Esophagus squamous epithelium (tissue), 5 donors: Measurements from ENCODE around the gene IKZF2. TPM values are rescaled to one million over a fixed set of nuclear protein-coding genes. Genes with fewer than 3 reads are reported as not detected.

ENCODE experiments used
- DNase-seq: peaks from one replicate; lab custom pipeline; 2025; lab: John Stamatoyannopoulos, UW
- H3K27ac ChIP-seq, 4 donors: fragments of 200-600 bp; sonication (generic); one replicate each; pipeline ENCODE4 v1.5.1; 2016 to 2019; ENCODE audit warnings: mild to moderate bottlenecking in 1 of 4
- H3K27me3 ChIP-seq, 4 donors: fragments of 200-600 bp; sonication (generic); 1 replicate in 3 of 4; 2 replicates in 1 of 4; pipeline versions ENCODE4 v1.5.1 to v1.6.0; 2017 to 2021; ENCODE audit warnings: antibody characterized with exemption in 1 of 4
- H3K36me3 ChIP-seq, 3 donors: fragments of 200-600 bp; sonication (generic); one replicate each; pipeline ENCODE4 v1.5.1; 2016 to 2019
- H3K4me1 ChIP-seq, 3 donors: fragments of 200-600 bp; sonication (generic); one replicate each; pipeline ENCODE4 v1.5.1; 2017 to 2019
- H3K4me3 ChIP-seq, 4 donors: fragments of 200-600 bp; sonication (generic); 1 replicate in 3 of 4; 2 replicates in 1 of 4; pipeline ENCODE4 v1.5.1; 2016 to 2019; ENCODE audit warnings: mild to moderate bottlenecking in 2 of 4, moderate library complexity in 1 of 4
- H3K9me3 ChIP-seq, 3 donors: fragments of 200-600 bp; sonication (generic); one replicate each; pipeline ENCODE4 v1.5.1; 2016 to 2019
- POLR2A ChIP-seq, 4 donors: fragments of 450-650 bp; IDR thresholded peaks; one replicate each; pipeline ENCODE4 v1.6.1; 2017; ENCODE audit warnings: antibody characterized with exemption in 4 of 4, mild to moderate bottlenecking in 4 of 4, moderate library complexity in 3 of 4
- WGBS, 2 donors: methylation state at CpG; one replicate each; pipeline ENCODE4 v1.1.5; 2018; 5-methylcytosine and 5-hydroxymethylcytosine counted together
- intact Hi-C: fragments of 100-400 bp; cut with DNase I; formaldehyde crosslinking; loops from one replicate; pipeline ENCODE4 v1.15.0; 2022
- total RNA-seq, 4 donors: library from RNA; depleted of rRNA; stranded (reverse); fragments of >200 nt; gene quantifications; one replicate each; pipeline ENCODE4 v1.1.0, GENCODE V29; 2016
- TF ChIP-seq, protein P1 (sequence below), 6 experiments: fragments of 450-650 bp in 4 of 6; fragments of 200-600 bp in 2 of 6; sonication (generic) in 2 of 6; IDR thresholded peaks; one replicate each; pipeline ENCODE4 v1.5.1; 2016 to 2019; ENCODE audit warnings: antibody characterized with exemption in 6 of 6, mild to moderate bottlenecking in 4 of 6, moderate library complexity in 4 of 6
- donor health status: DM: yes; HTN: yes; CAD: no.

Gene IKZF2
- total RNA-seq, result 10 to 100 TPM; 44.1 to 96.1 (median 78.6) TPM

DNA sequence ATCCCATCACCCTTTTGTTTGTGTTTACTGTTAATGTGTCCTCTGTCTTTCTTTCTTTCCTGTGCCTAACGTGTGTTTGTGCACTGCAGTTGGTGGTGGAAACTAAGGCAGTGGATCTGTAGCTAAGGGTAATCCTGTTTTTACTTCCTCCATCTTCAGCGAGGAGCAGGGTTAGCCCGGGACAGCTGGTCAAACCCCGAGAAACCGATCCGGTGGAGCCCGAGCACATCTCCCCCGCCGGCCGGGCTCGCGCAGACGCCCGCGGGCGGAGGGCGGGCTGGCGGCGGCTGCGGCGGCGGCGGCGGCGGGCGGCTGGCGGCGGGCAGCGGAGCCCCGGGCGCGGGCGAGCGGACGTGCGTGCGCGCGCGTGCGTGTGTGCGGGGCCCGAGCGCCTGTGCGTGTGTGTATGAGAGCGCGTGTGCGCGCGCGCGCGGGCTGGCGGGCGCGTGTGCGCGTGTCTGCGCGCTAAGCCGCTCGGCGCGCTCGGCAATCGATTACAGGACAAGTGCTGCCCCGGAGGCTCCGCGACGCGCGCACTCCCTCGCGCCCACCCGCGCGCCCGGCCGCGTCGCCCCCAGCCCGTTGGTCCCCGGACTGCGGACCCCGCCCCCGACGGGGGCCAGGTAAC, at the start of gene IKZF2:
Gene IKZF2 (minus strand): TSS at position 176 of the 628 bp plus-strand sequence. CDS start 2,983 bp downstream, outside the sequence.
- intact Hi-C loops, result loop anchor here (5.0 to 10.0 kb wide), 2 partner anchors 377 to 464 kb away; no protein-coding TSS in a partner anchor

DNA sequence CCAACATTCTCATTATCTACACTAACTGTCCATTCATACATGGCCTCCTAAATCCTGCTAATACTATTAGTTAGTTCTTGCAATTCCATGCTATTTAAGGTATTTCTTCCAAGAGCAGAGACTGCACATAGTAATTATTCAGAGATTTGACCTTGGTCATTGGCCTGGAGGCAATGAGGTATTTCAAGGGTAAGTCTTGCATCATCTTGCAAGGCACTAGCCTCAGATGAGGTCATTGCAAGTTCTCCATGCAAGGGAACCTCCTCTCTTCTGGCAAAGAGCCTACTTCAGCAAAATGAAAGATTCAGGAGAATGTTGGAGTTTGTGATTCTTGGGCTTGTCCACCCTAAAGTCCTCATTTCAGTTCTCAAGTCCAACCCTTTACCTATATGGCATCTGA, 48.5 kb upstream of the IKZF2 start:
- DNase-seq, result no peak
- no peak overlapping the region for H3K4me3 ChIP-seq
- H3K27ac ChIP-seq, result no peak overlapping the region
- H3K4me1 ChIP-seq, result peaks cover 0 to 6% (median 0%) of the 10 kb centered on the region in 3 donors
- no peaks in the 10 kb centered on the region for H3K27me3 ChIP-seq
- H3K9me3 ChIP-seq, result no peaks in the 10 kb centered on the region
- no peaks in the 10 kb centered on the region for H3K36me3 ChIP-seq
- no peak for TF ChIP-seq POLR2A (IDR thresholded peaks at IDR 0.05)
- TF ChIP-seq, protein P1, sequence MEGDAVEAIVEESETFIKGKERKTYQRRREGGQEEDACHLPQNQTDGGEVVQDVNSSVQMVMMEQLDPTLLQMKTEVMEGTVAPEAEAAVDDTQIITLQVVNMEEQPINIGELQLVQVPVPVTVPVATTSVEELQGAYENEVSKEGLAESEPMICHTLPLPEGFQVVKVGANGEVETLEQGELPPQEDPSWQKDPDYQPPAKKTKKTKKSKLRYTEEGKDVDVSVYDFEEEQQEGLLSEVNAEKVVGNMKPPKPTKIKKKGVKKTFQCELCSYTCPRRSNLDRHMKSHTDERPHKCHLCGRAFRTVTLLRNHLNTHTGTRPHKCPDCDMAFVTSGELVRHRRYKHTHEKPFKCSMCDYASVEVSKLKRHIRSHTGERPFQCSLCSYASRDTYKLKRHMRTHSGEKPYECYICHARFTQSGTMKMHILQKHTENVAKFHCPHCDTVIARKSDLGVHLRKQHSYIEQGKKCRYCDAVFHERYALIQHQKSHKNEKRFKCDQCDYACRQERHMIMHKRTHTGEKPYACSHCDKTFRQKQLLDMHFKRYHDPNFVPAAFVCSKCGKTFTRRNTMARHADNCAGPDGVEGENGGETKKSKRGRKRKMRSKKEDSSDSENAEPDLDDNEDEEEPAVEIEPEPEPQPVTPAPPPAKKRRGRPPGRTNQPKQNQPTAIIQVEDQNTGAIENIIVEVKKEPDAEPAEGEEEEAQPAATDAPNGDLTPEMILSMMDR (IDR thresholded peaks at IDR 0.05), result no peak
- intact Hi-C loops, result no loop called here

More for the DNA sequence above, at the start of gene IKZF2:
- peak within 1 kb of the TSS; percentile 85 to 99 (median 90) for H3K4me3 ChIP-seq
- H3K9me3 ChIP-seq, result no peaks in the 10 kb centered on the region
- peak in 2 of 4 donors; percentile 68 to 70 for TF ChIP-seq POLR2A (IDR thresholded peaks at IDR 0.05)
- TF ChIP-seq, protein P1 (IDR thresholded peaks at IDR 0.05), result no peak
- H3K4me1 ChIP-seq, result peaks cover 0 to 55% (median 17%) of the 10 kb centered on the region in 3 donors
- H3K27ac ChIP-seq, result peak within 1 kb of the TSS; percentile 98 to 99 (median 98)
- no peaks in the 10 kb centered on the region for H3K27me3 ChIP-seq
- H3K36me3 ChIP-seq, result no peaks in the 10 kb centered on the region
- peak; percentile 44 for DNase-seq
- WGBS, 2 donors, result 0% methylated on average over 5 to 9 of the region's 87 CpGs

DNA sequence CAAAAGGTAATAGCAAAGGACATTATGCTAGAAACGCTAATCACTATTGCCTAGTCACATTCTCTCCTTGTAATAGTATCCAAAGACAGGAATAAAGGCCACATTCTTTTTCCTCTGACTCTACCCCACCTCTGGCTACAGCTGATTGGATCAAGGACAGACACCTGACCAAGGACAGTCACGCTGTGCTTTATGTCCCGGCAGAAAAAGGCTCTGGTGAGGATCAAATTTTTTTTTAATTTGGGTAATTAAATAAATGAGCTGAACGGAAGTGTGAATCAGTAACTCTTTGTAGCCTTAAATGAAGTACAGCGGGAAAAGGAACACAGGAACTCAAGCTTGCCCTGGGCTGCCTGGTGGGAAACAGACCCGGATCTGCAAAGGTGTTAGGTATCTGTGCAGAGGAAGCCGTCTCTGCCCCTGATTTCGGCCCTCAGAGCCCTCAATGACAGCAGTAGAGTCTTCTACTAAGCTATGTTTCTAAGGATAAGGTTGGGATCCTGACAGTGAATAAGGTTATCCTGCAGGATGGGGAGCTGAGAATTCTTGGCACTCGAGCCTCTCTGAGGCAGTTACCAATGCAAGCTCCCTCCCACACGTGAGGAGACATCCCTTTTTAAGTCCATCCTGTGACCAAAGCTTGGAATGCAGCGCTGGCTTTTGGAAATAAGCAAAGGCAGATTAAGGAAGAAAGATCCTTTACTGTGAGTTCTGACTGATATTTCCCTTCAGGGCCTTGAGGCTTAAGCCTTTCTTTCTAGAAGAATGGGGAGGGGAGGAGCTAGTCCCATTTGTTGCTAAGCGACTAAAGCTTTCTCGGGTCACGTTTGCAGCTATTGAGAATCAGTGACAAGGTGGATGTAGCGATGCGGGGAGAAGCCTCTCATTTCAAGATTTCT, 37.8 kb upstream of the IKZF2 start:
- H3K4me1 ChIP-seq, result peaks cover 0 to 11% (median 5%) of the 10 kb centered on the region in 3 donors
- peak overlapping the region in 2 of 4 donors; percentile 1 to 11 for H3K4me3 ChIP-seq
- H3K27me3 ChIP-seq, result no peaks in the 10 kb centered on the region
- H3K36me3 ChIP-seq, result no peaks in the 10 kb centered on the region
- WGBS, 2 donors, result 23 to 35% methylated on average over 15 to 16 of the region's 16 CpGs
- TF ChIP-seq POLR2A (IDR thresholded peaks at IDR 0.05), result no peak
- TF ChIP-seq, protein P1 (IDR thresholded peaks at IDR 0.05), result no peak
- intact Hi-C loops, result no loop called here
- no peak for DNase-seq
- no peak overlapping the region for H3K27ac ChIP-seq
- H3K9me3 ChIP-seq, result peaks cover 0 to 4% (median 4%) of the 10 kb centered on the region in 3 donors

DNA sequence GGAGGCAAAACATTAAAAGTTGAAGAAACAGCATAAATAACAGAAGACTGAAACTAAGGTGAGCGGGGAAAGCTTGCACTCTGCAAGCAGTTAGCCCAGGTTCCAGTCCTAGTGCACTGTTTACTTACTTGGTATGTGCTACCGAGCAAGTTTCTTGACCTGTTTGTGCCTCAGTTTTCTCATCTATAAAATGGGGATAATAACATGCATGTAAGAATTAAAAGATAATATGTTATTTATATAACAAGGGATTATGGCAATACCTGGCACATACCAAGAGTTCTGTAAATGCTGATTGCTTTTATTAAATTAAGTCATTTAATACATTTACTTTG, 37.1 kb upstream of the IKZF2 start:
- no peak overlapping the region for H3K27ac ChIP-seq
- intact Hi-C loops, result no loop called here
- TF ChIP-seq, protein P1 (IDR thresholded peaks at IDR 0.05), result no peak
- no peak for TF ChIP-seq POLR2A (IDR thresholded peaks at IDR 0.05)
- H3K4me3 ChIP-seq, result no peak overlapping the region
- H3K4me1 ChIP-seq, result peaks cover 0 to 11% (median 5%) of the 10 kb centered on the region in 3 donors
- H3K27me3 ChIP-seq, result no peaks in the 10 kb centered on the region
- 90 to 92% methylated on average over 2 of the region's 2 CpGs for WGBS, 2 donors
- peaks cover 0 to 4% (median 4%) of the 10 kb centered on the region in 3 donors for H3K9me3 ChIP-seq
- no peak for DNase-seq
- H3K36me3 ChIP-seq, result no peaks in the 10 kb centered on the region
